ENCODE data around the gene NLGN3.
A peak's percentile ranks its signal among the peaks of the same experiment; 100 is the strongest.

Gene NLGN3

GRCh38 chrX:71107245-71107644 lies 37.4 kb upstream of the NLGN3 start:
- Histone ChIP-seq H3K4me3 (no peak overlapping the region), H3K27ac (no peak overlapping the region)
- TF ChIP-seq CTCF (IDR thresholded peaks at IDR 0.05) = no peak
- DNase-seq (ENCODE audit: low spot score) = no peak

GRCh38 chrX:71107762-71108360 lies 36.8 kb upstream of the NLGN3 start:
- TF ChIP-seq CTCF (IDR thresholded peaks at IDR 0.05) = no peak
- H3K27ac ChIP-seq = no peak overlapping the region
- no peak overlapping the region for H3K4me3 ChIP-seq
- no peak for DNase-seq (ENCODE audit: low spot score)

GRCh38 chrX:71109051-71109450 lies 35.6 kb upstream of the NLGN3 start:
- H3K4me3 ChIP-seq = no peak overlapping the region
- no peak for TF ChIP-seq CTCF (IDR thresholded peaks at IDR 0.05)
- no peak for DNase-seq (ENCODE audit: low spot score)
- H3K27ac ChIP-seq = no peak overlapping the region

GRCh38 chrX:71111141-71111843 lies 33.3 kb upstream of the NLGN3 start, which contains the start of gene IL2RG:
IL2RG (minus strand) TSS chrX:71111577; CDS start chrX:71111539, 38 bp downstream.
- no peak within 1 kb of the TSS for H3K4me3 ChIP-seq
- no peak within 1 kb of the TSS for H3K27ac ChIP-seq

GRCh38 chrX:71111921-71112431 lies 32.7 kb upstream of the NLGN3 start:
- no peak for DNase-seq (ENCODE audit: low spot score)
- no peak for TF ChIP-seq CTCF (IDR thresholded peaks at IDR 0.05)
- H3K4me3 ChIP-seq = no peak overlapping the region
- H3K27ac ChIP-seq = no peak overlapping the region

More at GRCh38 chrX:71111141-71111843, 33.3 kb upstream of the NLGN3 start, which contains the start of gene IL2RG:
- TF ChIP-seq CTCF (IDR thresholded peaks at IDR 0.05) = no peak
- DNase-seq (ENCODE audit: low spot score) = no peak

- no peak for DNase-seq (ENCODE audit: low spot score)
- no peak for TF ChIP-seq CTCF (IDR thresholded peaks at IDR 0.05)
- H3K4me3 ChIP-seq = peak overlapping the region; percentile 79
- H3K27ac ChIP-seq = no peak overlapping the region
Observed at GRCh38 chrX:71117358-71117757, 27.3 kb upstream of the NLGN3 start.

Measured in coronary artery (tissue), 2 donors.